DMS53 treated with DMSO at 0.1 percent for 48 hours (cell line): Measurements from ENCODE around the gene FBXO38.
"Not testable (repeated sequence)": the region's sequence is repeated elsewhere in the genome, so short reads cannot be mapped to it uniquely, and the experiment has no call there.

Experiments used
- DNase-seq: peaks from one replicate; lab custom pipeline; 2025; ENCODE audit not compliant: unreplicated experiment; lab: John Stamatoyannopoulos, UW

FBXO38 gene

GRCh38 chr5:148427370-148428042 lies 43.7 kb downstream of the FBXO38 start:
- DNase-seq = no peak

GRCh38 chr5:148428848-148429247 lies 45.1 kb downstream of the FBXO38 start:
- no peak for DNase-seq

- DNase-seq = no peak
Observed at GRCh38 chr5:148433826-148434225, 50.1 kb downstream of the FBXO38 start.

GRCh38 chr5:148436029-148436428 lies 52.3 kb downstream of the FBXO38 start:
- DNase-seq = no peak

- DNase-seq = no peak
Observed at GRCh38 chr5:148437249-148437648, 53.5 kb downstream of the FBXO38 start.

GRCh38 chr5:148438933-148439332 lies 55.2 kb downstream of the FBXO38 start:
- no peak for DNase-seq

GRCh38 chr5:148443241-148443640 lies 59.5 kb downstream of the FBXO38 start:
- DNase-seq = no peak

- DNase-seq = peak; percentile 74
Observed at GRCh38 chr5:148443998-148444397, 60.2 kb downstream of the FBXO38 start.

- DNase-seq = no peak
Observed at GRCh38 chr5:148445578-148445977, 61.8 kb downstream of the FBXO38 start.

GRCh38 chr5:148446611-148447010 lies 62.9 kb downstream of the FBXO38 start:
- DNase-seq = no peak

- DNase-seq = no peak
Observed at GRCh38 chr5:148452499-148453193, 68.9 kb downstream of the FBXO38 start.

- DNase-seq = no peak
Observed at GRCh38 chr5:148454576-148454975, 70.8 kb downstream of the FBXO38 start.

GRCh38 chr5:148455185-148455584 lies 71.4 kb downstream of the FBXO38 start:
- no peak for DNase-seq

- DNase-seq = no peak
Observed at GRCh38 chr5:148457183-148457620, 73.4 kb downstream of the FBXO38 start.

GRCh38 chr5:148458036-148458888 lies 74.5 kb downstream of the FBXO38 start:
- DNase-seq = no peak

- DNase-seq = no peak
Observed at GRCh38 chr5:148459669-148460068, 75.9 kb downstream of the FBXO38 start.

- no peak for DNase-seq
Observed at GRCh38 chr5:148465381-148466235, 81.8 kb downstream of the FBXO38 start.

- DNase-seq = no peak
Observed at GRCh38 chr5:148466236-148466580, 82.5 kb downstream of the FBXO38 start.

- DNase-seq = peak; percentile 59
Observed at GRCh38 chr5:148467958-148468357, 84.2 kb downstream of the FBXO38 start.

GRCh38 chr5:148468746-148469145 lies 85.0 kb downstream of the FBXO38 start:
- not testable (repeated sequence) for DNase-seq

- DNase-seq = no peak
Observed at GRCh38 chr5:148469501-148469935, 85.8 kb downstream of the FBXO38 start.
